ENCODE data around the gene GIGYF2.
A peak's percentile ranks its signal among the peaks of the same experiment; 100 is the strongest.

GIGYF2 gene

DNA sequence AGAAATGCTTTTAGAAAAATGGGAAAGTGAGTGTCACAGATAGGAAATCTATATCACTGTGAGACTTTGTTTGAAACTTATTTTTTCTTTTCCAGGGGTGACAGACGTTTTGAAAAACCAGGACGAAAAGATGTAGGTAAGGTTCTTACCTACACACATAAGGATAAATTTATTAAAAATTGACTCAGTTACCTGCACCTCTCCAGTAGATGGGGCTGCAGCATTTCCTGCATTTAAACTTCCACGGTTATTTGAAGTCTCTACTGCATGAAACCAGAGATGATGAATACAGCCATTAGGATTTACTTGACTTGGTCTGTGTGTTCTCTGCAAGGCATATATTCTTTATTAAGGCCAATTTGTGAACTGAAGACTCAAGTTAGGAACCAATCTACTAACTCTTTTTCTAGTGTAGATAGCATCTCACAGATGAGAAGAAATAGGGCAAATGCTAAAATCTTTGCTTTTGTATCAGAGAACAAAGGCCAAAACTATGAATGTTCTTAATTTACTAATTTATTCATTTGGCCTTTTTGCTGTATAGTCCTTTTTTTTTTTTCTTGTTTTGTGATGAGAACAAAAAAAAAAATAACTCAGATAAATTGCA lies 64.3 kb downstream of the GIGYF2 start:
- peak; percentile 11 for DNase-seq

- DNase-seq: no peak
These were observed 70.7 kb downstream of the GIGYF2 start for GRCh38 chr2:232767866-232768265.

DNA sequence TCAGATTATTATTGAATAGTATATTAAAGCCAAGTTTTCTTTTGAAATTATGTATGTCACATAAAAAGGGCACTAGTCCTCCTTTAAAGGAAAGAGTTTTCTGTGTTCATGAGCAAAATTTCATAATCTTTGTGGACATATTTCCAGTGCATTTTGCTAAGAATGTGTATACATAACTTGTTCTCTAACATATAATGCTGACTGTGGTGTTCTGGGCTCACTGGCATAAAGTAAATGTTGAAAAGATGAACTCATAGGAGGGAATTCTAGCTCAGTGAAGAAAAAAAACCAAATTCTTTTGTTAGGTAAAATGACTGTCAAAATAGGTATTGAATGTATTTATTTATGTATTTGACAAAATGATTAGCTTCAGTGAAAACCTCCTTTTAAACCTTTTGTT lies 73.1 kb downstream of the GIGYF2 start:
- DNase-seq: no peak

DNA sequence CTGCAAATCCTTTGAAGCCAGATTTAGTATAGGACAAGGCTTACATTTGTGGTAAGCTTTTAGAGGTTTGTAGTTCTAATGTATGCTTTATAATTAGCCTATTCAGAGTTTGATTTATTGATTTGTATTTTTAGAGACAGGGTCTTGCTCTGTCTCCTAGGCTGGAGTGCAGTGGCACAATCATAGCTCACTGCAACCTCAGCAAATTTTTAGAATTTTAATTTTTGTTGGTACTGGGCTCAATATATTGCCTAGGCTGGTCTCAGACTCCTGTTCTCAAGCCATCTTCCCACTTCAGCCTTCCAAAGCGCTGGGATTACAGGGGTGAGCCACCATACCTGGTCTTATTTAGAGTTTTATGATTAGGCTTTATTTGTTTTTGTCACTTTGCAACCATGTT lies 74.7 kb downstream of the GIGYF2 start:
- DNase-seq: no peak

GRCh38 chr2:232772531-232772930 lies 75.4 kb downstream of the GIGYF2 start:
- DNase-seq: no peak

DNA sequence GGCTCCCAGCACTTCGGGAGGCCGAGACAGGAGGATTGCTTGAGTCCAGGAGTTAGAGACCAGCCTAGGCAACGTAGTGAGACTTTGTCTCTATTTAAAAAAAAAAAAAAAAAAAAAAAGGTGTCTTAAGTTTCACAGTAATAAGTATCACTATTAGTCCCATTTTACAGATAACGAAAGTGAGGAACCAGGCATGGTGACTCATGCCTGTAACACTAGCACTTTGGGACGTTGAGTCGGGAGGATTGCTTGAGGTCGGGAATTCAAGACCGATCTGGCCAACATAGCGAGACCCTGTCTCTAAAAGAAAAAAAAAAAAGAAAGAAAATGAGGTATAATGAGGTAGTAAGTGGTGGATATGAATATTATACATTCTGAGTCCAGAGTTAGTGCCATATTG lies 76.7 kb downstream of the GIGYF2 start:
- no peak for DNase-seq

DNA sequence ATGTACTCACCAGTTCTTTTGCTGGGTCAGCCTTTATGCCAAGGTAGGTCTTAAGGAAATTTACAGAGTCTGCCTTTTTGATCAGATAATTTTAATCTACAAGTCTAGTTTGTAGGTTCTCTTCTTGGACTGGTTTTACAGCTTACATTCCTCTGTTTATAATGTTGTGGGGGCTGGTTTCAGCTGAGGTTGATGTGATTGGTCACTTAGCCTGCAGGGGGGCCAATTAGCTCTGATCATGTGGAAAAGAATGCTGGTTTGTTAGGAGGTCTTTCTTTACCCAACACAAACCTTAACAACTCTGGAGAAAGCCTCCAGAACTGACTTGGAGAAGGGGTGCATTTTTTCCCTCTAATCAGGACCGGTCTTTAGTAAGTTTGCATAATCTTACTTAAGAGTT lies 79.3 kb downstream of the GIGYF2 start, which contains the start of gene KCNJ13:
Gene KCNJ13, minus strand, starts transcription at position 131 of the 400 bp plus-strand sequence. CDS start 5,203 bp downstream, outside the sequence.
- DNase-seq: no peak

DNA sequence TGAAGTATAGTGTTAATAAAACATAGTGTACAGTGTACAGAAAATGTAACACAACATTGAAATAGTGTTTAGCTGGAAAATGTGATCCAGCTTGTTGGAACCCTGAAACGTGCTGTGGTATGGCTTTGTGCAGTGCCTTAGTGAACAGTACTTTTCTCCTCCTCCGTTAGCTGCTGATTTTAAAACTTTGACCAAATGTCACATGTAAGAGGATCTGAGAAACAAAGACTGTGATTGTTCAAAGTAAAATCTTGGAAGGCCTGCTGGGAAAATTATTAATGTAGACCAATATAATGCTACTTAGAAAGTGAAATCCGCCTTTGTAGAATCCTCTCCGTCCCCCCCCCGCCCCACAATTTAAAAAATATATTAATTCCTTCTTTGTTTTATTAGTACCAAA lies 80.1 kb downstream of the GIGYF2 start:
- DNase-seq: no peak

GRCh38 chr2:232779465-232779864 lies 82.3 kb downstream of the GIGYF2 start:
- DNase-seq: no peak

DNA sequence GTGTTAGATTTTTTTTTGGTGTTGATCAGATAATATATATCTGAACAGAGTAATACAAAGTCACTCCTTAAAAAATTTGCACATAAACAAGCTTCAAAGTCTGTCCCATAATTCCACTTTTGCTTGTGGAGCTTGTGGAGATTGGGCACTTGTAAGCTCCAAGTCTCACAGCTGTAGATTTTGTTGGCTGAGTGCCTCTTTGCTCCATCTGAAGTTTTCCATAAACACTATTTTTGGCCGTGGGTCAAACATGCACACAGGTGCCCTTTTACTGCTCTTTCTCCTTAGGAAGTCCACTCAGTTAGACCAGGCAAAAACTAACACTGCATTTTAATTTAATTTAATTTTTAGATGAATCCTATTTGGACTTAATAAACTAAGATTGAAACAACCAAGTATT lies 82.8 kb downstream of the GIGYF2 start:
- DNase-seq: no peak

DNA sequence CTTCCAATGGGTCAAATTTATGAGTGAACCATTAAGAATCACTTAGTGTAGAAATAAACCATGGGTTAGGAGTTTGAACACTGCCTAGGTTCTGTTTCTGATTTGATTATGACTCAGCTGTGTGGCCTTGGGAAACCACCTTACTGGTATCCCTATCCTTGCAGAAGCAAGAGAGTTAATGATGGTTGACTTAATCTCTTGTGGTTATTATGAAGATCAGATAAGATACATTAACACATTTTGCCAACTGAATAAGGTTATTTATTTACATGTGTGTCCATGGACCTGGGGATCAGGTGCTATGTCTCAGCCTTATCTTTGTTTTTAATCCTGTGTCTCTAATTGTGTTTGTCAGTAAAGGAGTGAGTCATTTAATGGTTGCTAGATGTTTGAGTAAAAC lies 84.6 kb downstream of the GIGYF2 start:
- DNase-seq: no peak

DNA sequence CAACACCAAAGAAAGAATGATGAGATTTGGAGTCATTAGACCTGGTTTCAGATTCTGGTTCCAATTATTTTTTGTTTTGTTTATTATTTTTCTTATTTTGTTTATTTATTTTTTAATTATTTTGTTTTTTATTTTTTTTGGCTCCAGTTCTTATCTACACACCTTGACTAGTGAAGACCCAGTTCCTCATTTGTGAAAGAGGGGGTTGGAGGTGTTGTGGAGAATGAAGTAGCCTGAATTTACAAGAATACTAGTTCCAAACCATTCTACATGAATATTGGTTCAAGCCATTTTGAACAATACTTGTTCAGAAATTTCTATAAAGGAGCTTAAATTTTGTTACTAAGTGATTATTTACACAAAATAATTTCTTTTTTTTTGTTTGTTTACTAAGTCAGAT lies 86.1 kb downstream of the GIGYF2 start:
- DNase-seq: no peak

DNA sequence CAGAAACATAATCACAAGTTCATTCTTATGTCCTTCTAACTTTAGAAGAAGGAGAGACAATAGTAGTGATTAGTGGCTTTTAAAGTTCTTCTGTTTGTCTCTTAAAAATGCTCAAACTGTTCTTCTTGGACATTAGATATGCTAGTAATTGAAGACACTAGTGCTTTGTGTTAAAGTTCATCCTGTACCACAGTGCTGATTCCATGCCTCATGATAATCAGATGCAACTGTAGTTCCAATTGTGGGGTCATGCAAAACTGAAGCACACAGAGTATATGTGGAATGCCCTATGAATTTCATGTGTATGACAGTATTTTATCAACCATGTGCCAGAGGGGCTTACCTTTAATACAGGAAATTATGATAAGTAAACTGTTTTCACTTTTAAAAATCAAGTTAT lies 90.7 kb downstream of the GIGYF2 start:
- DNase-seq: no peak

- DNase-seq: no peak
These were observed 92.0 kb downstream of the GIGYF2 start for GRCh38 chr2:232789082-232789481.

DNA sequence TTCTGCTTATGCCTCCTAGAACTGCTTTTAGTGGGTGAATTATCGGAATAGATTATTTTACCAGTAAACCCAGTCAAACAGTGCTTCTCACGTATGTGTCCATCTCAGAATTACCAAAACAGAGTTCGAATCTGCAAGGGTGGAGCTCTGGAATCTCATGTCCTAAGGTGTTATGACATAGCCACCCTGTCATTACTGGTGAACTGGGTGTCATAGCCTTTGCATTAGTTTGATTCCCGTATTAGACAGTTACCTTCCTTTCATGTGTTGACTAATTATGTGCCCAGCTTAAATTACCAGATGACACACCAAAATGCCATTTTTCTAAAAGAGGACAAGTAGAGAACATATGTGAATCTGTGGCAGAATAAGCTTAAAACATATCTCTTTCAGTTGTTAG lies 94.4 kb downstream of the GIGYF2 start:
- DNase-seq: no peak

DNA sequence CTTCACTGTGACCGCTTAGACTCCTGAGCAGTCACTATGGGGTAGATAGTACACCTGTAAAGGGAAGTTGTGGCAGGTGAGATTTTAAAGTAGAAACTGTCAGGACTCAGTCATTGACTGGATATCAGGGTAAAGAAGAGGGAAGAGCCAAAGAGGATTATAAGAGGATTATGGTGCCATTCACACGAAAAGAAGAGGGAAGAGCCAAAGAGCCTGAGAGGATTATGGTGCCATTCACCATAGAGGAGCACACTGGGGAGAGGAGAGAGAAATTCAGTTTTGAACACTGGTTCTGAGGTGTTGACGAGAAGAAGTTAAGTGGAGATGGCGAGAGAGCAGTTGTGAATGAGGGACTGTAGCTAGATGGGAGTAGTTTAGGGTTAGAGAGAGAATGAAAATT lies 96.1 kb downstream of the GIGYF2 start:
- DNase-seq: no peak

- no peak for DNase-seq
These were observed 97.8 kb downstream of the GIGYF2 start for GRCh38 chr2:232794981-232795380.

GRCh38 chr2:232795920-232796319 lies 98.8 kb downstream of the GIGYF2 start:
- DNase-seq: no peak

- no peak for DNase-seq
These were observed 101.1 kb downstream of the GIGYF2 start for GRCh38 chr2:232798187-232798586.

DNA sequence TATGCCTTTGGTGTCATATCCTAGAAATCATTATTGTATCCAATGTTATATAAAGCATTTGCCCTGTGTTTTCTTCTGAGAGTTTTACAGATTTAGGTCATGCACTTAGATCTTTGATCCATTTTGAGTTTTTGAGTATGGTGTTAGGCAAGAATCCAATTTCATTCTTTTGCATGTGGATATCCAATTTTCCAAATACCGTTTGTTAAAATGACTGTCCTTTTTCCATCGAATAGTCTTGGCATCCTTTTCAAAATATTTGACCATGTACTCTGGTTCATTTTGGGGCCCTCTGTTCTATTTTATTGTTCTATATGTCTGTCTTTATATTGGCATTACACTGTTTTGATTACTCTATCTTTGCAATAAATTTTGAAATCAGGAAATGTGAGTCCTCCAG lies 103.0 kb downstream of the GIGYF2 start:
- no peak for DNase-seq

DNA sequence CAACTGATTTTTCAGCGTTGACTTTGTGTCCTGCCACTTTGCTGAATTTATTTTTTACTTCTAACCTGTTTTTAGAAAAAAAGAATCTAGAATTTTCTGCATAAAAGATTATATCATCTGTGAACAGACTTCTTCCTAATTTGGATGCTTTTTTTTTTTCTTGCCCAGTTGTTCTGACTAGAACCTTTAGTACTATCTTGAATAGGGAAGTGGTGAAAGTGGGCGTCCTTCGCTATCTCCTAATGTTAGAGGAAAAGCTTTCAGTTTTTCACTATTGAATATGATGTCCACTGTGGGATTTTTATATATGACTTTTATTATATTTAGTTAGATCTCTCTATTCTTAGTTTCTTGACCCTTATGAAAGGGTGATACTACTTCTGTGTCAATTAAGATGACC lies 105.0 kb downstream of the GIGYF2 start:
- DNase-seq: no peak

- no peak for DNase-seq
These were observed 112.4 kb downstream of the GIGYF2 start for GRCh38 chr2:232809349-232810124.

GRCh38 chr2:232810444-232810843 lies 113.3 kb downstream of the GIGYF2 start:
- no peak for DNase-seq

GRCh38 chr2:232815569-232815968 lies 118.4 kb downstream of the GIGYF2 start:
- DNase-seq: no peak

- DNase-seq: no peak
These were observed 119.5 kb downstream of the GIGYF2 start for GRCh38 chr2:232816657-232817056.
